Thoracic aorta (tissue), 2 donors: ENCODE measurements around the gene GRIP2. TPM values are rescaled to one million over a fixed set of nuclear protein-coding genes. Genes with fewer than 3 reads are reported as not detected.

ENCODE experiments used
- ATAC-seq: fragments of 150-250 bp; one replicate; pipeline ENCODE4 v1.8.0; 2017; ENCODE audit warnings: low read depth; ENCODE audit not compliant: insufficient number of reproducible peaks, low FRiP score
- DNase-seq: peaks from one replicate; pipeline ENCODE4 v3.0.0-alpha.2; 2020; ENCODE audit warnings: low spot score
- H3K27ac ChIP-seq, 2 donors: fragments of 200-600 bp; sonication (generic); 1 replicate in 1 of 2; 2 replicates in 1 of 2; pipeline ENCODE4 v1.5.1; 2016; ENCODE audit warnings: mild to moderate bottlenecking in 2 of 2, moderate library complexity in 2 of 2
- H3K27me3 ChIP-seq: fragments of 200-600 bp; sonication (generic); replicated peaks from 2 replicates; pipeline ENCODE4 v1.6.0; 2016; ENCODE audit warnings: mild to moderate bottlenecking; ENCODE audit not compliant: insufficient read depth
- H3K36me3 ChIP-seq: fragments of 200-600 bp; sonication (generic); one replicate; pipeline ENCODE4 v1.5.1; 2016
- H3K4me1 ChIP-seq, 2 donors: fragments of 200-600 bp; sonication (generic); 1 replicate in 1 of 2; 2 replicates in 1 of 2; pipeline versions ENCODE4 v1.5.1 to v1.6.0; 2016; ENCODE audit warnings: low read depth in 2 of 2, mild to moderate bottlenecking in 1 of 2; ENCODE audit not compliant: control insufficient read depth in 1 of 2
- H3K4me3 ChIP-seq: fragments of 200-600 bp; sonication (generic); 2 replicates; pipeline ENCODE4 v1.5.1; 2016; ENCODE audit warnings: mild to moderate bottlenecking
- H3K9me3 ChIP-seq: fragments of 200-600 bp; sonication (generic); 2 replicates; pipeline ENCODE4 v1.5.1; 2016
- total RNA-seq, 2 donors: library from RNA; depleted of rRNA; stranded (reverse); fragments of >200 nt; gene quantifications; one replicate each; pipeline versions ENCODE4 v1.1.0 to v1.2.3, GENCODE V29; 2016
- TF ChIP-seq, protein P1 (sequence below): fragments of 200-600 bp; sonication (generic); IDR thresholded peaks from one replicate; pipeline ENCODE4 v1.5.1; 2019; ENCODE audit warnings: antibody characterized with exemption

GRIP2 gene
- total RNA-seq, 2 donors from 2014 or later, result 1.5 to 4.2 TPM

DNA sequence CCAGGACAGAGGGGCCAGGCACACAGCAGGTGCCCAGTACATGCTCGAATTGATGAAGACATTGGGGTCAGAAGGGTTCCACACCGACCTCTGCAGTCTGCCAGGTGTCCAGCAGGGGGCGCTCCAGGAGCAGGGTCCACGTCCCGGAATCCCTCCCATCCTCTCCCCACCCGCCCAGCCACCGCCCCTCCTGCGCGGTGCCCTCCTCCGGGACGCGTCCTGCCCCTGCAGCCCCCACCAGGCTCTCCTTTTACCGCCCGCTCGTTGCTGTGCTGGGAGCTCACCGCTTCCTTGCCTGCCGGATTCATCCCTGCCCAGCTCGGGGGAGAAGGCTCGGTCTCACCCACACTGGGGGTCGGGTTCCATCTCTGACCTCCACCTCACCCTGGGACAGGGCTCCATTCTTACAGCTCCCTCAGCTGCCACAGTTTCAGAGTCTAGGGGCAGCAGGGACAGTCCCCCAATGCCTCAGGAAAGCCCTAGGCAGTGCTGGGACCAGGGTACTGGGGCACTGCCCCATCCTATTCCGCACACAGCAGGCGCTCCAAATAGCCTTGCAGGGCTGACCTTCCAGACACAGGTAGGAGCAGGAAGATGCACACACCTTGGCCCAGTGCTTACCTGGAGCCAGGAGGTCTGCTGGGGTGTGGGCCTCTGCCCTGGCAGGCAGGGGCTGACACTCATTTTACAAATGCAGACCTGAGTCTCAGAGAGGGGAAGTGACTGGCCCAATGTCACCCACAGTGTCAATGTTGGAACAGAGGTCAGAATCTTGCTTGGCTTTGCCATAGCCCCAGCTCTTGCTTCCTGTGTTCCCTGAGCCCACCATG is 31.0 kb downstream of the GRIP2 start:
- Histone ChIP-seq H3K4me1 (no peaks in the 10 kb centered on the region), H3K27me3 (no peaks in the 10 kb centered on the region), H3K9me3 (no peaks in the 10 kb centered on the region), H3K4me3 (no peak overlapping the region), H3K27ac (no peak overlapping the region), H3K36me3 (no peaks in the 10 kb centered on the region)
- TF ChIP-seq, protein P1, sequence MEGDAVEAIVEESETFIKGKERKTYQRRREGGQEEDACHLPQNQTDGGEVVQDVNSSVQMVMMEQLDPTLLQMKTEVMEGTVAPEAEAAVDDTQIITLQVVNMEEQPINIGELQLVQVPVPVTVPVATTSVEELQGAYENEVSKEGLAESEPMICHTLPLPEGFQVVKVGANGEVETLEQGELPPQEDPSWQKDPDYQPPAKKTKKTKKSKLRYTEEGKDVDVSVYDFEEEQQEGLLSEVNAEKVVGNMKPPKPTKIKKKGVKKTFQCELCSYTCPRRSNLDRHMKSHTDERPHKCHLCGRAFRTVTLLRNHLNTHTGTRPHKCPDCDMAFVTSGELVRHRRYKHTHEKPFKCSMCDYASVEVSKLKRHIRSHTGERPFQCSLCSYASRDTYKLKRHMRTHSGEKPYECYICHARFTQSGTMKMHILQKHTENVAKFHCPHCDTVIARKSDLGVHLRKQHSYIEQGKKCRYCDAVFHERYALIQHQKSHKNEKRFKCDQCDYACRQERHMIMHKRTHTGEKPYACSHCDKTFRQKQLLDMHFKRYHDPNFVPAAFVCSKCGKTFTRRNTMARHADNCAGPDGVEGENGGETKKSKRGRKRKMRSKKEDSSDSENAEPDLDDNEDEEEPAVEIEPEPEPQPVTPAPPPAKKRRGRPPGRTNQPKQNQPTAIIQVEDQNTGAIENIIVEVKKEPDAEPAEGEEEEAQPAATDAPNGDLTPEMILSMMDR, result peak; percentile 94
- no peak for ATAC-seq
- DNase-seq, result no peak

DNA sequence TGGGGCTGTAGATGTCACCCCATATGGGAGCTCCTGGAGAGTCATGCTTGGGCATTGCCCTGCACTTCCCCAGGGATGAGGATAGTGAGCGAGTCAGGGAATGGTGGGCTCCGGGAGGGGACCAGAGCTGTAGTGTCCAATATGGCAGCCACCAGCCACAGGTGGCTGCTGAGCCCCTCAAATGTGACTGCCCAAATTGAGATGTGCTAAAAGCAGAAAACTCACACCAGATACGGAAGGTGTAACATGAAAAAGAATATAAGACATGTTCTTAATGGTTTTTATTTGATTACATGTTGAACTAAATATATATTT is 31.7 kb downstream of the GRIP2 start:
- no peak overlapping the region for H3K27ac ChIP-seq
- no peaks in the 10 kb centered on the region for H3K9me3 ChIP-seq
- no peak for DNase-seq
- TF ChIP-seq, protein P1, result no peak
- H3K36me3 ChIP-seq, result no peaks in the 10 kb centered on the region
- no peak overlapping the region for H3K4me3 ChIP-seq
- no peaks in the 10 kb centered on the region for H3K27me3 ChIP-seq
- H3K4me1 ChIP-seq, result no peaks in the 10 kb centered on the region
- ATAC-seq, result no peak

DNA sequence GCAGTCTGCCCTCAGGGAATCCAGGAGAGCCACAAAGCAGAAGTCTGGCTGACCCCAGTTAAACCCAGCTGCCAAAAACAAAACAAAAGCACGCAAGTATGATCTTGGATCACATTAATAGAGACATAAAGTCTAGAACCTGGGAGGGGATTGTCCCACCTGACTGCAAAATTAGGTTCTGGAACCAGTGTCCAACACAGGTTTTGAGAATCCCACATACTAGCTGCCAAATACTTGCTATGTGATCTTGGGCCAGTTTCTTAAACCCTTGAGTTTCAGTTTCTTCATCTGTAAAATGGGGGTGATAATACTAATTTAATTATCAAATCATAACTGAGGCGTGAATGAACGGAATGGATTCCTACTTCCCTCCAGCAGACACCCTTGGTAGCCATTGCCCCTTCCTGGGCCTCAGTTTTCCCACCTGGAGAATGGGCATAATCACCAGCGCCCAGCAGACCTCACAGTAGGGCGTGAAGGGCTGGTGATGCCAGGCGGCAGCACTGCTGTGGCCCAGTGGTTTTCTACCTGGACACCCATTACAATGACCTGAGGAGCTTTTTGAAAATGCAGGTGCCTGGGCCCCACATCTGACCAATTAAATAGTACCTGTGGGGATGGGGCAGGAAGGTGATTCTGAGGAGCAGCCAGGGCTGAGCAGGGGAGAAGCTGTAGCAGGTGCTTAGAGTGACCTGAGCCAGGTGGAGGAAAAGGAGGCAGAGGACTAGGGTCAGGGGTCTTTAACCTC is 32.2 kb downstream of the GRIP2 start:
- Histone ChIP-seq H3K27ac (no peak overlapping the region), H3K27me3 (no peaks in the 10 kb centered on the region), H3K4me1 (no peaks in the 10 kb centered on the region), H3K4me3 (no peak overlapping the region), H3K9me3 (peaks cover 1% of the 10 kb centered on the region), H3K36me3 (no peaks in the 10 kb centered on the region)
- no peak for ATAC-seq
- DNase-seq, result no peak
- TF ChIP-seq, protein P1, result no peak

DNA sequence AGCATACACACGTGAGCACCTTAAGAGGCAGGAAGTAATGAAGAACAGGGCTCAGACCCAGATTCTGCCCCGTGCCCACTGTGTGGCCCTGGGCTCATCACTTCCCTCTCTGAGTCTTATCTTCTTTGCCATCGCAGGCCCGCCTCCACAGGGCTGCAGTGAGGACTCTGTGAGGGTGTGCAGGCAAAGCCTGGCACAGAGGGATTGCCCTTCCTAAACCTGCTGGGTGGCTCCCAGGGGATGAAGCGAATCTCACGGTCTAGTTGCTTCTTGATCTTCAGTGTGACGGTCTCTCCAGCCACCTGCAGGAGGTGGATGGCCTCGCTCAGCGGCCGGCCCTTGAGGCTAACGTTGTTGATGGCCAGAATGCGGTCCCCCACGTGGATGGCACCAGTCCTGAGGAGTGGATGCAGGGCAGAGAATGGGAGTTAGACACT is 32.8 kb downstream of the GRIP2 start:
- no peaks in the 10 kb centered on the region for H3K4me1 ChIP-seq
- H3K9me3 ChIP-seq, result peaks cover 7% of the 10 kb centered on the region
- ATAC-seq (no peak), DNase-seq (no peak)
- no peak overlapping the region for H3K27ac ChIP-seq
- H3K27me3 ChIP-seq, result no peaks in the 10 kb centered on the region
- H3K4me3 ChIP-seq, result no peak overlapping the region
- TF ChIP-seq, protein P1, result no peak
- H3K36me3 ChIP-seq, result no peaks in the 10 kb centered on the region

DNA sequence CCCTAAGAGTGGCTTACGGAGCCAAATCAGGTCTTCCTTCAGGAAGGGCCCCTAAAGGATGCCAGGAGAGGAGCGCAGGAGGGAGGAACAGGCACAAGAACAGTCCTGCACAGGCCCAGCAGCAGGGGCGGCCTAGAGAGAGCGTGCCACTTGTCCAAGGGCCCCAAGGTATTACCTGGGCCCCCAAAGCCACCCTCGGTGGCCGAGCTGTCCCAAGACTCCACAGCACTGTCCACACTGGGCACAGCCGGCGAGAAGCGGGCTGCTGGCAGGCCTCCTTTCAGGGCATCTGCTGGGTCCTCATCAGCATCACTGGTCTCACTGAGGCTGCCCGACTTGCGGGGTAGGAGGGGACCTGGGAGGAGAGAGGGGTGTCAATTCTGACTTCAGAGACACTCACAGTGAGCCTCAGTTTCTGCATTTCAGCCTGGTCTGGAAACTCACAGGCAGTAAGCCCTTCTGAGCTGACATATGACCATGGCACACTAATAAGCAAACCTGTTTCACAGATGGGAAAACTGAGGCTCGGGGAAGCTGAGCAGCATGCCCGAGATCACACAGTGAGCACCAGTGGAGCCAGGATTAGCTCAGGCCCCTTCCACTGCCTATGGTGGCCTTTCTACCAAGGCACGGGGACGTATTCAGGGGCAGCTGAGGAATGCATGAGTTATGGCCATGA is 33.4 kb downstream of the GRIP2 start:
- Histone ChIP-seq H3K27me3 (no peaks in the 10 kb centered on the region), H3K4me3 (no peak overlapping the region), H3K9me3 (peaks cover 11% of the 10 kb centered on the region), H3K27ac (no peak overlapping the region), H3K4me1 (no peaks in the 10 kb centered on the region), H3K36me3 (no peaks in the 10 kb centered on the region)
- no peak for ATAC-seq
- TF ChIP-seq, protein P1, result no peak
- DNase-seq, result no peak
